ENCODE results near the gene HOXB6.

Gene HOXB6

DNA sequence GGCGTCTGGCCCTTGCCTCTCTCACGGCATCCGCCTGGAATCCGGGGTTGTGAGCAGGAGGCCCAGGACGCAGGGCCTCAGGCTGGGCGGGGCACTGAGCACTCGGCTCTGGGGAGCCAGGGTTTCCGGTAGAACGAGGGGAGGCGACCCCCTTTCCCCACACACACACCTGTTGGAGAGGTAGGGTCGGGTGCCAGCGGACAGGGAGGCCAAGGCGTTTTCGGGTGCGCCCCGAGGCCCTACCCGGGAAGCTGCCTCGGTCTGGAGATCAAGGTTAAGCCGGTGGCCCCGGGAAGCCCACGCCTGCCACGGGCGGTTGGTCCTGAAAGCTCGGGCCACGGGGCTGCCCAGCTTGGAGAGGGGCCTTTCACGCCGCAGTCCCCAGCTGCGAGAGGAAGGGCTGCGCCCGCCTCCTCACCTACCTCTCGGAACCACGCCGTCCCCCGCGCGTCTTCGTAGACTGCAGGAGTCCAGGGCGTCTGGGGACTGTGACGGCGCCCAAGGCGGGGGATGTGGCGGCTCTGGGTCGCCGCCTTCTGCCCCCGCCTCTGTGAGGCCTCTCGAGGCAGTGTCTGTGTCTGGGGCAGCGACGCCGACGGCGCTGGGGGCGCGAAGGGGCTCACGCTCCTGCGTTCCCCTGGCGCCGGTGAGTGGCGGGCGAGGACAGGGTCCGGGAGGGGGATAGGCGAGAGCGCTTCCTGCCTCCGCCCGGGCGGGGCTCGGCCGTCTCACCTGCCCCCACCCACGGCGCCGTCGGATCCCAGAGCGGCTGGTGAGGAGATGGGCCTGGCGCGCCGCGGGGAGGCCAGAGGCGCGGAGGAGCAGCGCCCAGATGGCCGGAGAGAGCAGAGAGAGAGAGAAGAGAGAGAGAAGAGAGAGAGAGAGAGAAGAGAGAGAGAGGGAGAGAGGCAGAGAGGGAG, 41.7 kb upstream of the HOXB6 start (continued):
- TF ChIP-seq, protein P1, sequence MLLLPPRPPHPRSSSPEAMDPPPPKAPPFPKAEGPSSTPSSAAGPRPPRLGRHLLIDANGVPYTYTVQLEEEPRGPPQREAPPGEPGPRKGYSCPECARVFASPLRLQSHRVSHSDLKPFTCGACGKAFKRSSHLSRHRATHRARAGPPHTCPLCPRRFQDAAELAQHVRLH (tag by site-specific recombination; IDR thresholded peaks at IDR 0.05): no peak
- TF ChIP-seq ZNF510 (tag by site-specific recombination; IDR thresholded peaks at IDR 0.05; ENCODE audit: insufficient replicate concordance) (no peak), ZNF354C (tag by site-specific recombination; IDR thresholded peaks at IDR 0.05; ENCODE audit: borderline replicate concordance, low read depth) (no peak), ZSCAN30 (tag by site-specific recombination; IDR thresholded peaks at IDR 0.05) (0 out of 2 replicates have a peak, but pooled peaks have one; percentile 25), ZXDB (tag by site-specific recombination; IDR thresholded peaks at IDR 0.05) (peak; percentile 82), SP2 (tag by site-specific recombination; IDR thresholded peaks at IDR 0.05) (peak; percentile 63), OVOL3 (tag by site-specific recombination; IDR thresholded peaks at IDR 0.05) (peak; percentile 37; the same call in 1 of the 2 replicates), SCRT1 (tag by site-specific recombination; IDR thresholded peaks at IDR 0.05; ENCODE audit: borderline replicate concordance) (peak; percentile 74; the same call in 1 of the 2 replicates), MEIS1 (CRISPR knock-in tag; IDR thresholded peaks at IDR 0.05; ENCODE audit: borderline replicate concordance) (no peak), ZNF664 (tag by site-specific recombination; IDR thresholded peaks at IDR 0.05) (no peak), ZNF473 (tag by site-specific recombination; IDR thresholded peaks at IDR 0.05) (no peak), KLF7 (tag by site-specific recombination; IDR thresholded peaks at IDR 0.05; ENCODE audit: borderline replicate concordance) (peak; percentile 39; the same call in 1 of the 2 replicates), ZNF133 (tag by site-specific recombination; IDR thresholded peaks at IDR 0.05) (no peak), ZNF629 (tag by site-specific recombination; IDR thresholded peaks at IDR 0.05) (no peak), ZNF157 (tag by site-specific recombination; IDR thresholded peaks at IDR 0.05) (no peak), ZNF138 (tag by site-specific recombination; IDR thresholded peaks at IDR 0.05; ENCODE audit: borderline replicate concordance) (no peak), ZNF785 (tag by site-specific recombination; IDR thresholded peaks at IDR 0.05) (0 out of 2 replicates have a peak, but pooled peaks have one; percentile 26), ZNF112 (tag by site-specific recombination; IDR thresholded peaks at IDR 0.05) (no peak), ZNF24 (tag by site-specific recombination; IDR thresholded peaks at IDR 0.05) (0 out of 2 replicates have a peak, but pooled peaks have one; percentile 14), ZNF776 (tag by site-specific recombination; IDR thresholded peaks at IDR 0.05; ENCODE audit: borderline replicate concordance) (no peak), ZNF837 (tag by site-specific recombination; IDR thresholded peaks at IDR 0.05) (no peak), ZNF114 (tag by site-specific recombination; IDR thresholded peaks at IDR 0.05) (no peak), ZNF394 (tag by site-specific recombination; IDR thresholded peaks at IDR 0.05; ENCODE audit: borderline replicate concordance) (peak; percentile 72; the same call in 1 of the 2 replicates), KLF9 (tag by site-specific recombination; IDR thresholded peaks at IDR 0.05; ENCODE audit: low read depth) (peak; percentile 54), ZNF768 (tag by site-specific recombination; IDR thresholded peaks at IDR 0.05) (no peak), KLF10 (tag by site-specific recombination; IDR thresholded peaks at IDR 0.05) (peak; percentile 30; the same call in 1 of the 2 replicates), ZNF132 (tag by site-specific recombination; IDR thresholded peaks at IDR 0.05; ENCODE audit: borderline replicate concordance) (no peak), ZBTB7A (tag by site-specific recombination; IDR thresholded peaks at IDR 0.05; ENCODE audit: low read depth) (peak; percentile 52; the same call in 1 of the 2 replicates), ZNF558 (tag by site-specific recombination; IDR thresholded peaks at IDR 0.05) (no peak)
- TF ChIP-seq, protein P2, sequence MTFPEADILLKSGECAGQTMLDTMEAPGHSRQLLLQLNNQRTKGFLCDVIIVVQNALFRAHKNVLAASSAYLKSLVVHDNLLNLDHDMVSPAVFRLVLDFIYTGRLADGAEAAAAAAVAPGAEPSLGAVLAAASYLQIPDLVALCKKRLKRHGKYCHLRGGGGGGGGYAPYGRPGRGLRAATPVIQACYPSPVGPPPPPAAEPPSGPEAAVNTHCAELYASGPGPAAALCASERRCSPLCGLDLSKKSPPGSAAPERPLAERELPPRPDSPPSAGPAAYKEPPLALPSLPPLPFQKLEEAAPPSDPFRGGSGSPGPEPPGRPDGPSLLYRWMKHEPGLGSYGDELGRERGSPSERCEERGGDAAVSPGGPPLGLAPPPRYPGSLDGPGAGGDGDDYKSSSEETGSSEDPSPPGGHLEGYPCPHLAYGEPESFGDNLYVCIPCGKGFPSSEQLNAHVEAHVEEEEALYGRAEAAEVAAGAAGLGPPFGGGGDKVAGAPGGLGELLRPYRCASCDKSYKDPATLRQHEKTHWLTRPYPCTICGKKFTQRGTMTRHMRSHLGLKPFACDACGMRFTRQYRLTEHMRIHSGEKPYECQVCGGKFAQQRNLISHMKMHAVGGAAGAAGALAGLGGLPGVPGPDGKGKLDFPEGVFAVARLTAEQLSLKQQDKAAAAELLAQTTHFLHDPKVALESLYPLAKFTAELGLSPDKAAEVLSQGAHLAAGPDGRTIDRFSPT (tag by site-specific recombination; IDR thresholded peaks at IDR 0.05): peak; percentile 85
- TF ChIP-seq, protein P3, sequence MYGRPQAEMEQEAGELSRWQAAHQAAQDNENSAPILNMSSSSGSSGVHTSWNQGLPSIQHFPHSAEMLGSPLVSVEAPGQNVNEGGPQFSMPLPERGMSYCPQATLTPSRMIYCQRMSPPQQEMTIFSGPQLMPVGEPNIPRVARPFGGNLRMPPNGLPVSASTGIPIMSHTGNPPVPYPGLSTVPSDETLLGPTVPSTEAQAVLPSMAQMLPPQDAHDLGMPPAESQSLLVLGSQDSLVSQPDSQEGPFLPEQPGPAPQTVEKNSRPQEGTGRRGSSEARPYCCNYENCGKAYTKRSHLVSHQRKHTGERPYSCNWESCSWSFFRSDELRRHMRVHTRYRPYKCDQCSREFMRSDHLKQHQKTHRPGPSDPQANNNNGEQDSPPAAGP (tag by site-specific recombination; IDR thresholded peaks at IDR 0.05): no peak; the same call in none of the 2 replicates
- TF ChIP-seq, protein P4, sequence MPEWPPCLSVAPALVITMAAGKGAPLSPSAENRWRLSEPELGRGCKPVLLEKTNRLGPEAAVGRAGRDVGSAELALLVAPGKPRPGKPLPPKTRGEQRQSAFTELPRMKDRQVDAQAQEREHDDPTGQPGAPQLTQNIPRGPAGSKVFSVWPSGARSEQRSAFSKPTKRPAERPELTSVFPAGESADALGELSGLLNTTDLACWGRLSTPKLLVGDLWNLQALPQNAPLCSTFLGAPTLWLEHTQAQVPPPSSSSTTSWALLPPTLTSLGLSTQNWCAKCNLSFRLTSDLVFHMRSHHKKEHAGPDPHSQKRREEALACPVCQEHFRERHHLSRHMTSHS (tag by site-specific recombination; IDR thresholded peaks at IDR 0.05): no peak
